Kidney epithelial cell (primary cell): ENCODE data around the gene NSFL1C. TPM values are rescaled to one million over a fixed set of nuclear protein-coding genes. Genes with fewer than 3 reads are reported as not detected.

ENCODE experiments used
- DNase-seq: peaks from one replicate; pipeline ENCODE4 v3.0.0-alpha.2; 2010; ENCODE audit warnings: low read depth
- H3K27me3 ChIP-seq: 2 replicates; pipeline ENCODE4 v1.6.0; 2011; ENCODE audit warnings: low read length; ENCODE audit not compliant: control insufficient read depth, insufficient read depth
- H3K36me3 ChIP-seq: 2 replicates; pipeline ENCODE4 v1.5.1; 2011; ENCODE audit warnings: low read length; ENCODE audit not compliant: control insufficient read depth, insufficient read depth
- H3K4me3 ChIP-seq: 2 replicates; pipeline ENCODE4 v1.5.1; 2011; ENCODE audit warnings: low read depth, mild to moderate bottlenecking, control low read depth, low read length
- CTCF ChIP-seq: IDR thresholded peaks from 2 replicates; pipeline ENCODE4 v1.5.1; 2011; ENCODE audit warnings: mild to moderate bottlenecking, moderate library complexity, low read length, control low read depth, inconsistent platforms; ENCODE audit not compliant: insufficient read depth, poor library complexity, severe bottlenecking
- total RNA-seq: library from RNA; depleted of rRNA; stranded (reverse); fragments of >200 nt; gene quantifications from 2 replicates; pipeline ENCODE4 v1.2.3, GENCODE V29; 2015

The NSFL1C gene
- total RNA-seq, 1 donor from 2014 or later, result 58.9 TPM

- no peak for TF ChIP-seq CTCF
- peaks cover 13% of the 10 kb centered on the region for H3K36me3 ChIP-seq
- H3K27me3 ChIP-seq, result no peaks in the 10 kb centered on the region
- H3K4me3 ChIP-seq, result no peak overlapping the region
- no peak for DNase-seq
These were observed 18.5 kb downstream of the NSFL1C start for GRCh38 chr20:1448081-1448620.

- Histone ChIP-seq H3K27me3 (no peaks in the 10 kb centered on the region), H3K36me3 (peaks cover 6% of the 10 kb centered on the region), H3K4me3 (no peak overlapping the region)
- no peak for DNase-seq
- no peak for TF ChIP-seq CTCF
These were observed 20.1 kb downstream of the NSFL1C start for GRCh38 chr20:1446536-1446935.

GRCh38 chr20:1443085-1443484 lies 23.6 kb downstream of the NSFL1C start:
- no peak for TF ChIP-seq CTCF
- no peaks in the 10 kb centered on the region for H3K27me3 ChIP-seq
- H3K4me3 ChIP-seq, result no peak overlapping the region
- peaks cover 3% of the 10 kb centered on the region for H3K36me3 ChIP-seq
- DNase-seq, result no peak

- DNase-seq, result no peak
- peaks cover 3% of the 10 kb centered on the region for H3K36me3 ChIP-seq
- H3K27me3 ChIP-seq, result no peaks in the 10 kb centered on the region
- no peak overlapping the region for H3K4me3 ChIP-seq
- TF ChIP-seq CTCF, result no peak
These were observed 24.3 kb downstream of the NSFL1C start for GRCh38 chr20:1442304-1442703.

GRCh38 chr20:1441133-1441532 lies 25.5 kb downstream of the NSFL1C start:
- H3K36me3 ChIP-seq, result peaks cover 3% of the 10 kb centered on the region
- no peak for TF ChIP-seq CTCF

GRCh38 chr20:1440024-1440423 lies 26.6 kb downstream of the NSFL1C start:
- Histone ChIP-seq H3K4me3 (no peak overlapping the region), H3K27me3 (no peaks in the 10 kb centered on the region), H3K36me3 (peaks cover 3% of the 10 kb centered on the region)
- DNase-seq, result no peak
- peak; percentile 43 for TF ChIP-seq CTCF

More at GRCh38 chr20:1441133-1441532, 25.5 kb downstream of the NSFL1C start:
- no peak for DNase-seq
- Histone ChIP-seq H3K4me3 (no peak overlapping the region), H3K27me3 (no peaks in the 10 kb centered on the region)
